Endodermal cell (in vitro differentiated cells): ENCODE measurements around the gene ALAD. TPM values are rescaled to one million over a fixed set of nuclear protein-coding genes. Genes with fewer than 3 reads are reported as not detected.
A peak's percentile ranks its signal among the peaks of the same experiment; 100 is the strongest.

ENCODE experiments used
- DNase-seq: peaks from one replicate; pipeline ENCODE4 v3.0.0-alpha.2; 2017
- H3K27ac ChIP-seq: 2 replicates; pipeline ENCODE4 v1.5.1; 2013; ENCODE audit warnings: mild to moderate bottlenecking, low read depth, low read length, moderate library complexity
- H3K27me3 ChIP-seq: 2 replicates; pipeline ENCODE4 v1.6.1; 2013; ENCODE audit warnings: mild to moderate bottlenecking, low read length, moderate library complexity; ENCODE audit not compliant: insufficient read depth, control insufficient read depth, poor library complexity, severe bottlenecking
- H3K36me3 ChIP-seq: 2 replicates; pipeline ENCODE4 v1.7.0; 2013; ENCODE audit warnings: mild to moderate bottlenecking, low read length, moderate library complexity; ENCODE audit not compliant: control insufficient read depth, insufficient read depth
- H3K4me1 ChIP-seq: one replicate; pipeline ENCODE4 v1.7.0; 2013; ENCODE audit warnings: low read length; ENCODE audit not compliant: control insufficient read depth, insufficient read depth
- H3K4me3 ChIP-seq: 2 replicates; pipeline ENCODE4 v1.5.1; 2013; ENCODE audit warnings: mild to moderate bottlenecking, low read length, moderate library complexity
- H3K9ac ChIP-seq: 2 replicates; pipeline ENCODE4 v1.6.1; 2013; ENCODE audit warnings: mild to moderate bottlenecking, low read length, moderate library complexity; ENCODE audit not compliant: poor library complexity, severe bottlenecking; ENCODE audit errors: extremely low read depth
- H3K9me3 ChIP-seq: 2 replicates; pipeline ENCODE4 v1.6.1; 2013; ENCODE audit warnings: mild to moderate bottlenecking, low read length, moderate library complexity; ENCODE audit not compliant: control insufficient read depth
- H3K27ac Mint-ChIP-seq: 2 replicates; pipeline ENCODE4 v1.8.0; 2020; ENCODE audit warnings: mixed read lengths
- H3K27me3 Mint-ChIP-seq: 2 replicates; pipeline ENCODE4 v1.8.0; 2021; ENCODE audit warnings: mild to moderate bottlenecking, mixed read lengths; ENCODE audit not compliant: insufficient read depth
- H3K36me3 Mint-ChIP-seq: 2 replicates; pipeline ENCODE4 v1.8.0; 2020; ENCODE audit warnings: low read depth, mixed read lengths
- H3K4me1 Mint-ChIP-seq: 2 replicates; pipeline ENCODE4 v1.8.0; 2020; ENCODE audit warnings: mixed read lengths
- H3K4me3 Mint-ChIP-seq: 2 replicates; pipeline ENCODE4 v1.8.0; 2020; ENCODE audit warnings: mild to moderate bottlenecking, moderate library complexity, mixed read lengths
- H3K9me3 Mint-ChIP-seq: 2 replicates; pipeline ENCODE4 v1.8.0; 2020; ENCODE audit warnings: mild to moderate bottlenecking, mixed read lengths
- CTCF ChIP-seq: fragments of 200-600 bp; sonication (generic); conservative IDR thresholded peaks from 2 replicates; pipeline ENCODE4 v1.5.0; 2021; ENCODE audit warnings: antibody characterized with exemption, mild to moderate bottlenecking
- WGBS, 2 experiments: methylation state at CpG; one replicate each; pipeline versions ENCODE4 v1.1.5 to v1.1.7; 2013; ENCODE audit warnings: missing lambda C conversion rate in 2 of 2, mixed read lengths in 1 of 2; ENCODE audit not compliant: insufficient coverage in 1 of 2, insufficient read length in 1 of 2; 5-methylcytosine and 5-hydroxymethylcytosine counted together
- total RNA-seq, 2 donors: library from RNA; stranded (reverse); fragmentation: NEBNext Ultra II Directional in 1 of 2; extraction: Animal tissue kit (Norgen Biotek cat#: 25700) in 1 of 2; gene quantifications; 2 replicates in 1 of 2; 3 replicates in 1 of 2; pipeline ENCODE4 v1.2.1, GENCODE V29; 2021

Gene ALAD
- total RNA-seq, 2 donors from 2014 or later, result 40.4 to 51.9 TPM

GRCh38 chr9:113356686-113357292 lies 44.3 kb downstream of the ALAD start:
- Histone ChIP-seq H3K27me3 (no peaks in the 10 kb centered on the region), H3K36me3 (peaks cover 5% of the 10 kb centered on the region), H3K4me1 (no peaks in the 10 kb centered on the region), H3K27ac (no peak overlapping the region), H3K4me3 (no peak overlapping the region), H3K9me3 (no peaks in the 10 kb centered on the region), H3K9ac (no peak overlapping the region)
- H3K36me3 Mint-ChIP-seq, result peaks cover 26% of the 10 kb centered on the region
- no peak overlapping the region for H3K4me3 Mint-ChIP-seq
- peaks cover 7% of the 10 kb centered on the region for H3K4me1 Mint-ChIP-seq
- no peaks in the 10 kb centered on the region for H3K9me3 Mint-ChIP-seq
- no peak for DNase-seq
- no peak for TF ChIP-seq CTCF
- no peak overlapping the region for H3K27ac Mint-ChIP-seq
- 78 to 83% methylated on average over 6 to 7 of the region's 7 CpGs for WGBS, 2 experiments
- peaks cover 3% of the 10 kb centered on the region for H3K27me3 Mint-ChIP-seq

- Mint-ChIP-seq H3K36me3 (peaks cover 26% of the 10 kb centered on the region), H3K4me3 (no peak overlapping the region), H3K4me1 (peaks cover 18% of the 10 kb centered on the region), H3K9me3 (no peaks in the 10 kb centered on the region), H3K27ac (no peak overlapping the region), H3K27me3 (peaks cover 12% of the 10 kb centered on the region)
- no peaks in the 10 kb centered on the region for H3K4me1 ChIP-seq
- H3K27me3 ChIP-seq, result peaks cover 14% of the 10 kb centered on the region
- H3K27ac ChIP-seq, result no peak overlapping the region
- TF ChIP-seq CTCF, result peak; percentile 67
- H3K9me3 ChIP-seq, result no peaks in the 10 kb centered on the region
- 89 to 95% methylated on average over 4 of the region's 4 CpGs for WGBS, 2 experiments
- peaks cover under 1% of the 10 kb centered on the region for H3K36me3 ChIP-seq
- DNase-seq, result no peak
- no peak overlapping the region for H3K4me3 ChIP-seq
- H3K9ac ChIP-seq, result no peak overlapping the region
Measured at GRCh38 chr9:113355040-113355596, 46.0 kb downstream of the ALAD start.

- DNase-seq, result no peak
- Histone ChIP-seq H3K27ac (no peak overlapping the region), H3K9me3 (no peaks in the 10 kb centered on the region), H3K36me3 (no peaks in the 10 kb centered on the region), H3K27me3 (peaks cover 20% of the 10 kb centered on the region), H3K4me1 (peaks cover 5% of the 10 kb centered on the region), H3K4me3 (no peak overlapping the region), H3K9ac (no peak overlapping the region)
- Mint-ChIP-seq H3K4me1 (peaks cover 27% of the 10 kb centered on the region), H3K9me3 (no peaks in the 10 kb centered on the region), H3K36me3 (peaks cover 20% of the 10 kb centered on the region), H3K4me3 (no peak overlapping the region), H3K27ac (no peak overlapping the region), H3K27me3 (peaks cover 19% of the 10 kb centered on the region)
- WGBS, 2 experiments, result 75% methylated on average over 1 of the region's 1 CpG; no CpG with 5 or more reads in 1 of the 2 experiments
- no peak for TF ChIP-seq CTCF
Measured at GRCh38 chr9:113352411-113352810, 48.7 kb downstream of the ALAD start.
